H1 (cell line): Measurements from ENCODE around the gene CES4A. TPM values are rescaled to one million over a fixed set of nuclear protein-coding genes. Genes with fewer than 3 reads are reported as not detected.

ENCODE experiments used
- CTCF ChIA-PET: fragments of 300-600 bp; sonication (Branson Sonifier 250); formaldehyde crosslinking; loops from one replicate; lab custom pipeline; 2021; ENCODE audit not compliant: partially characterized antibody; lab: Charles Lee
- POLR2A ChIA-PET: fragments of 300-600 bp; sonication (Branson Sonifier 250); formaldehyde crosslinking; loops from one replicate; lab custom pipeline; 2021; ENCODE audit warnings: inconsistent platforms; ENCODE audit not compliant: partially characterized antibody; lab: Charles Lee
- DNase-seq, 2 experiments: peaks; one replicate each; pipeline versions ENCODE4 v3.0.0 to v3.0.0-alpha.2; 2010 to 2022; ENCODE audit warnings: low spot score in 2 of 2, low read depth in 1 of 2, mixed read lengths in 1 of 2
- FAIRE-seq: peaks from 2 replicates; lab custom pipeline; 2011; peaks lifted over from hg19 to GRCh38; lab: Jason Lieb, UNC
- H2AFZ ChIP-seq: 2 replicates; pipeline ENCODE4 v1.8.1; 2012; ENCODE audit warnings: low read length, inconsistent platforms
- H2AK5ac ChIP-seq: 2 replicates; pipeline ENCODE4 v1.6.1; 2013; ENCODE audit warnings: low read depth, low read length
- H2BK120ac ChIP-seq: replicated peaks from 2 replicates; pipeline ENCODE3; 2013; ENCODE audit warnings: low read depth, low read length, inconsistent platforms
- H2BK12ac ChIP-seq: 2 replicates; pipeline ENCODE4 v1.6.1; 2013; ENCODE audit warnings: low read depth, low read length
- H2BK15ac ChIP-seq: 2 replicates; pipeline ENCODE4 v1.6.1; 2013; ENCODE audit warnings: low read length
- H2BK20ac ChIP-seq: 2 replicates; pipeline ENCODE4 v1.6.1; 2013; ENCODE audit warnings: low read length
- H2BK5ac ChIP-seq: 2 replicates; pipeline ENCODE4 v1.6.1; 2013; ENCODE audit warnings: low read depth, low read length
- H3K14ac ChIP-seq: 2 replicates; pipeline ENCODE4 v1.6.1; 2013; ENCODE audit warnings: inconsistent platforms; ENCODE audit not compliant: insufficient read length
- H3K18ac ChIP-seq: 2 replicates; pipeline ENCODE4 v1.6.1; 2013; ENCODE audit warnings: low read length; ENCODE audit errors: extremely low read depth
- H3K23ac ChIP-seq: 2 replicates; pipeline ENCODE4 v1.6.1; 2013; ENCODE audit warnings: inconsistent platforms; ENCODE audit not compliant: insufficient read length
- H3K23me2 ChIP-seq: 2 replicates; pipeline ENCODE4 v1.6.1; 2013; ENCODE audit warnings: low read depth, low read length
- H3K27ac ChIP-seq: 2 replicates; pipeline ENCODE4 v1.6.1; 2011; ENCODE audit warnings: low read depth, low read length, inconsistent platforms
- H3K27me3 ChIP-seq, 4 experiments: replicated peaks in 1 of 4; 1 replicate in 1 of 4; 2 replicates in 3 of 4; pipeline versions ENCODE4 v1.6.1 to v1.8.1; 2011 to 2013; ENCODE audit warnings: low read length in 3 of 4, mild to moderate bottlenecking in 3 of 4, inconsistent platforms in 2 of 4, mixed read lengths in 2 of 4, moderate library complexity in 1 of 4; ENCODE audit not compliant: control insufficient read depth in 3 of 4, insufficient read depth in 3 of 4; ENCODE audit errors: extremely low read depth in 1 of 4
- H3K36me3 ChIP-seq, 4 experiments: 2 replicates each; pipeline versions ENCODE4 v1.6.1 to v1.8.1; 2011 to 2013; ENCODE audit warnings: mild to moderate bottlenecking in 4 of 4, low read length in 3 of 4, moderate library complexity in 2 of 4, control low read depth in 1 of 4, inconsistent platforms in 1 of 4; ENCODE audit not compliant: insufficient read depth in 4 of 4, control insufficient read depth in 2 of 4
- H3K4ac ChIP-seq: replicated peaks from 2 replicates; pipeline ENCODE3; 2013; ENCODE audit warnings: low read length, low read depth, mixed read lengths, inconsistent platforms; ENCODE audit not compliant: insufficient read length
- H3K4me1 ChIP-seq, 4 experiments: replicated peaks in 1 of 4; 1 replicate in 1 of 4; 2 replicates in 3 of 4; pipeline versions ENCODE4 v1.6.1 to v1.8.1; 2011 to 2013; ENCODE audit warnings: low read length in 3 of 4, inconsistent platforms in 2 of 4, mixed read lengths in 1 of 4; ENCODE audit not compliant: insufficient read depth in 4 of 4, control insufficient read depth in 3 of 4
- H3K4me2 ChIP-seq, 2 experiments: 2 replicates each; pipeline versions ENCODE4 v1.6.1 to v1.8.1; 2011 to 2013; ENCODE audit warnings: low read depth in 2 of 2, low read length in 2 of 2, control low read depth in 1 of 2, inconsistent platforms in 1 of 2, mild to moderate bottlenecking in 1 of 2; ENCODE audit not compliant: insufficient read depth in 1 of 2
- H3K4me3 ChIP-seq, 4 experiments: fragments of 200-600, 300-600 bp in 1 of 4; sonication (generic), shearing (Covaris generic), sonication (Bioruptor Twin) in 1 of 4; 2 replicates each; pipeline versions ENCODE4 v1.5.1 to v1.8.1; 2011 to 2016; ENCODE audit warnings: low read length in 4 of 4, low read depth in 3 of 4, control low read depth in 2 of 4, inconsistent platforms in 2 of 4, mild to moderate bottlenecking in 2 of 4, mixed read lengths in 1 of 4, moderate library complexity in 1 of 4; ENCODE audit not compliant: insufficient read depth in 2 of 4; ENCODE audit errors: extremely low read depth in 1 of 4
- H3K56ac ChIP-seq: replicated peaks from 2 replicates; pipeline ENCODE3; 2013; ENCODE audit warnings: low read depth, mild to moderate bottlenecking, mixed read lengths, low read length, inconsistent platforms; ENCODE audit not compliant: insufficient read length
- H3K79me1 ChIP-seq: 2 replicates; pipeline ENCODE4 v1.6.1; 2013; ENCODE audit warnings: low read depth, low read length, control low read depth
- H3K79me2 ChIP-seq, 2 experiments: 2 replicates each; pipeline versions ENCODE4 v1.6.1 to v1.8.1; 2012 to 2013; ENCODE audit warnings: low read length in 2 of 2, mild to moderate bottlenecking in 2 of 2, inconsistent platforms in 1 of 2; ENCODE audit not compliant: insufficient read depth in 2 of 2, control insufficient read depth in 1 of 2
- H3K9ac ChIP-seq, 4 experiments: replicated peaks in 1 of 4; 1 replicate in 1 of 4; 2 replicates in 3 of 4; pipeline versions ENCODE4 v1.6.1 to v1.8.1; 2011 to 2013; ENCODE audit warnings: low read depth in 3 of 4, low read length in 3 of 4, control low read depth in 2 of 4, mild to moderate bottlenecking in 2 of 4, moderate library complexity in 2 of 4, inconsistent platforms in 1 of 4; ENCODE audit errors: extremely low read depth in 1 of 4
- H3K9me3 ChIP-seq, 2 experiments: 2 replicates each; pipeline versions ENCODE4 v1.6.1 to v1.8.1; 2012 to 2013; ENCODE audit warnings: mild to moderate bottlenecking in 2 of 2, moderate library complexity in 2 of 2, control low read depth in 1 of 2, inconsistent platforms in 1 of 2, low read depth in 1 of 2, low read length in 1 of 2, mixed read lengths in 1 of 2; ENCODE audit not compliant: insufficient read depth in 2 of 2
- H4K20me1 ChIP-seq, 2 experiments: replicated peaks in 1 of 2; 2 replicates each; pipeline versions ENCODE3 to v1.8.1; 2011 to 2013; ENCODE audit warnings: inconsistent platforms in 2 of 2, low read length in 2 of 2, mild to moderate bottlenecking in 1 of 2; ENCODE audit not compliant: insufficient read depth in 2 of 2, control insufficient read depth in 1 of 2
- H4K5ac ChIP-seq: 2 replicates; pipeline ENCODE4 v1.6.1; 2013; ENCODE audit warnings: low read length, low read depth, mixed read lengths, inconsistent platforms; ENCODE audit not compliant: insufficient read length
- H4K8ac ChIP-seq: 2 replicates; pipeline ENCODE4 v1.8.0; 2013; ENCODE audit warnings: mild to moderate bottlenecking, moderate library complexity, low read length, inconsistent platforms; ENCODE audit not compliant: insufficient read depth; ENCODE audit errors: extremely low read depth
- H4K91ac ChIP-seq: replicated peaks from 2 replicates; pipeline ENCODE3; 2013; ENCODE audit warnings: low read length, mixed read lengths, inconsistent platforms; ENCODE audit not compliant: insufficient read length
- CBX8 ChIP-seq: fragments of 300-800, 300-1000 bp; sonication (generic); IDR thresholded peaks from 2 replicates; pipeline ENCODE4 v1.7.1; 2016; ENCODE audit warnings: low read depth, low read length, borderline replicate concordance
- CEBPB ChIP-seq: IDR thresholded peaks from 2 replicates; pipeline ENCODE4 v1.6.1; 2012; ENCODE audit warnings: low read depth, low read length
- CHD1 ChIP-seq: IDR thresholded peaks from 2 replicates; pipeline ENCODE4 v1.6.1; 2012; ENCODE audit warnings: low read depth, low read length, improper control_type of control experiment
- CREB1 ChIP-seq: IDR thresholded peaks from 2 replicates; pipeline ENCODE4 v1.6.1; 2012; ENCODE audit warnings: inconsistent platforms
- JUN ChIP-seq: IDR thresholded peaks from 2 replicates; pipeline ENCODE4 v1.6.1; 2011; ENCODE audit warnings: low read depth, mild to moderate bottlenecking, improper control_type of control experiment, low read length
- POLR2A ChIP-seq, 2 experiments: IDR thresholded peaks; 1 replicate in 1 of 2; 2 replicates in 1 of 2; pipeline ENCODE4 v1.6.1; 2011; ENCODE audit warnings: low read depth in 2 of 2, low read length in 2 of 2, mild to moderate bottlenecking in 2 of 2; ENCODE audit errors: control extremely low read depth in 1 of 2
- RAD21 ChIP-seq, 2 experiments: IDR thresholded peaks in 1 of 2; conservative IDR thresholded peaks in 1 of 2; 2 replicates each; pipeline ENCODE4 v1.6.1; 2011; ENCODE audit warnings: low read depth in 2 of 2, low read length in 2 of 2, improper control_type of control experiment in 1 of 2, inconsistent platforms in 1 of 2, mild to moderate bottlenecking in 1 of 2, moderate library complexity in 1 of 2
- SIN3A ChIP-seq, 2 experiments: IDR thresholded peaks in 1 of 2; conservative IDR thresholded peaks in 1 of 2; 2 replicates each; pipeline ENCODE4 v1.6.1; 2011 to 2012; ENCODE audit warnings: low read length in 2 of 2, improper control_type of control experiment in 1 of 2, low read depth in 1 of 2, mild to moderate bottlenecking in 1 of 2
- SP4 ChIP-seq: IDR thresholded peaks from 2 replicates; pipeline ENCODE4 v1.6.1; 2012; ENCODE audit warnings: low read length, inconsistent platforms
- TAF1 ChIP-seq: IDR thresholded peaks from 2 replicates; pipeline ENCODE4 v1.6.1; 2011; ENCODE audit warnings: mild to moderate bottlenecking, low read depth, low read length
- TBP ChIP-seq: IDR thresholded peaks from 2 replicates; pipeline ENCODE4 v1.6.1; 2011; ENCODE audit warnings: low read depth, low read length, improper control_type of control experiment
- TEAD4 ChIP-seq: IDR thresholded peaks from 2 replicates; pipeline ENCODE4 v1.6.1; 2012; ENCODE audit warnings: low read depth, low read length, inconsistent platforms, mixed read lengths
- WGBS, 2 experiments: shearing (Covaris generic) in 1 of 2; methylation state at CpG; one replicate each; pipeline versions ENCODE4 v1.1.6 to v1.1.7; 2013 to 2015; ENCODE audit warnings: low lambda C conversion rate in 2 of 2, mixed read lengths in 2 of 2, inconsistent platforms in 1 of 2, low coverage in 1 of 2, missing lambda C conversion rate in 1 of 2; ENCODE audit not compliant: insufficient replicate concordance in 2 of 2, insufficient coverage in 1 of 2, insufficient read length in 1 of 2; ENCODE audit errors: extremely low coverage in 1 of 2, missing lambda C conversion rate in 1 of 2; 5-methylcytosine and 5-hydroxymethylcytosine counted together
- polyA plus RNA-seq, 7 experiments: library from polyadenylated mRNA; depleted of rRNA in 3 of 7; stranded (reverse) in 5 of 7; unstranded in 2 of 7; fragments of >200 nt in 5 of 7; fragments of 200-250 nt in 2 of 7; gene quantifications; 1 replicate in 5 of 7; 2 replicates in 1 of 7; 4 replicates in 1 of 7; pipeline versions ENCODE4 v1.2.1 to v1.2.3, GENCODE V29; 2011 to 2013; ENCODE audit warnings: missing spikeins in 2 of 7, mixed read lengths in 2 of 7
- total RNA-seq: library from RNA; stranded (reverse); fragmentation: NEBNext Ultra II Directional; extraction: Animal tissue kit (Norgen Biotek cat#: 25700); gene quantifications from 2 replicates; pipeline ENCODE4 v1.2.1, GENCODE V29; 2021

CES4A gene
- total and polyA plus RNA-seq, 2 of the 8 experiments (the other 6 are each of a cell fraction or from before 2014, with no cell fraction given) = 0.93 to 1.5 TPM

- Histone ChIP-seq H2AFZ (peak within 1 kb of the TSS; percentile 94), H3K27ac (no peak within 1 kb of the TSS), H2BK20ac (no peak within 1 kb of the TSS), H2BK12ac (no peak within 1 kb of the TSS), H2BK5ac (no peak within 1 kb of the TSS), H3K4me1 (peaks cover 0 to 3% (median under 1%) of the 10 kb centered on the region in 4 experiments; a peak in 3 of 7 replicates), H2BK120ac (no peak within 1 kb of the TSS), H3K18ac (no peak within 1 kb of the TSS), H3K79me1 (no peaks in the 10 kb centered on the region), H3K23me2 (no peaks in the 10 kb centered on the region; the same call in 1 of the 2 replicates), H4K5ac (no peak within 1 kb of the TSS), H2BK15ac (no peak within 1 kb of the TSS), H3K27me3 (no peaks in the 10 kb centered on the region), H3K56ac (no peak within 1 kb of the TSS), H2AK5ac (no peak within 1 kb of the TSS), H3K4me3 (peak within 1 kb of the TSS; percentile 8 to 50 (median 24); a peak in 6 of 8 replicates), H3K4ac (no peak within 1 kb of the TSS), H3K23ac (no peak within 1 kb of the TSS), H4K91ac (no peak within 1 kb of the TSS), H3K79me2 (no peaks in the 10 kb centered on the region), H3K14ac (no peak within 1 kb of the TSS), H3K36me3 (no peaks in the 10 kb centered on the region), H4K8ac (0 out of 2 replicates have a peak within 1 kb of the TSS, but pooled peaks have one; percentile 75), H3K9me3 (no peaks in the 10 kb centered on the region), H3K4me2 (peak within 1 kb of the TSS; percentile 35 to 57; a peak in 3 of 4 replicates), H3K9ac (peak within 1 kb of the TSS in 1 of 4 experiments; percentile 20; a peak in 1 of 7 replicates), H4K20me1 (peaks cover 0 to 1% of the 10 kb centered on the region in 2 experiments)
- CTCF ChIA-PET = interaction anchor here (0.6 to 12.2 kb wide), 37 partner anchors 8 to 616 kb away, joined by 3 to 130 read pairs (median 4); partner anchors contain the start of genes B3GNT9, CDH16, CES4A and EXOC3L1
- FAIRE-seq = peak; percentile 81
- POLR2A ChIA-PET = interaction anchor here (0.6 to 1.7 kb wide), 2 partner anchors 12 to 148 kb away, joined by 3 to 6 read pairs; no protein-coding TSS in a partner anchor
- DNase-seq = peak; percentile 79 to 87
- WGBS, 2 experiments = 52% methylated on average over 13 of the region's 16 CpGs; no CpG with 5 or more reads in 1 of the 2 experiments
- TF ChIP-seq RAD21 (IDR thresholded peaks at IDR 0.05 in 1 of 2, conservative IDR thresholded peaks at IDR 0.05 in 1 of 2; ENCODE audit: low read depth in 2 of 2, low read length in 2 of 2) (peak; percentile 33 to 48; a peak in 3 of 4 replicates), TEAD4 (peak; percentile 58; the same call in 1 of the 2 replicates), CREB1 (no peak), CHD1 (no peak), JUN (no peak), CEBPB (no peak), CBX8 (no peak), TAF1 (peak; percentile 53; the same call in 1 of the 2 replicates), SP4 (no peak), SIN3A (conservative IDR thresholded peaks at IDR 0.05 in 1 of 2, IDR thresholded peaks at IDR 0.05 in 1 of 2; ENCODE audit: low read depth in 1 of 2, low read length in 2 of 2) (peak in 1 of 2 experiments; percentile 60; a peak in 1 of 4 replicates), TBP (peak; percentile 48; the same call in 1 of the 2 replicates), POLR2A (IDR thresholded peaks at IDR 0.05; ENCODE audit: control extremely low read depth in 1 of 2, low read depth in 2 of 2, low read length in 2 of 2) (peak in 1 of 2 experiments; percentile 37; a peak in 1 of 3 replicates)
Observed at GRCh38 chr16:66961065-66961744, 27.2 kb upstream of the CES4A start, which contains the start of gene CES3. CES3 (plus strand) TSS chr16:66961266; CDS start chr16:66961308, 42 bp downstream.
